NT2/D1 (cell line): Measurements from ENCODE around the gene SNCB.

Experiments used
- YY1 ChIP-seq: IDR thresholded peaks from 2 replicates; pipeline ENCODE4 v1.6.1; 2011; ENCODE audit not compliant: insufficient read length, insufficient read depth
- ZNF274 ChIP-seq: IDR thresholded peaks from 2 replicates; pipeline ENCODE4 v1.6.1; 2011; ENCODE audit warnings: mild to moderate bottlenecking, low read depth, low read length

- no peak for TF ChIP-seq ZNF274
- no peak for TF ChIP-seq YY1
Measured at GRCh38 chr5:176653401-176654385, 23.4 kb upstream of the SNCB start.
